Cortex of kidney (tissue), 1 donor: Measurements from ENCODE around the gene EEFSEC.

Source experiments
- DNase-seq: peaks from one replicate; lab custom pipeline; 2025; lab: John Stamatoyannopoulos, UW

The EEFSEC gene

DNA sequence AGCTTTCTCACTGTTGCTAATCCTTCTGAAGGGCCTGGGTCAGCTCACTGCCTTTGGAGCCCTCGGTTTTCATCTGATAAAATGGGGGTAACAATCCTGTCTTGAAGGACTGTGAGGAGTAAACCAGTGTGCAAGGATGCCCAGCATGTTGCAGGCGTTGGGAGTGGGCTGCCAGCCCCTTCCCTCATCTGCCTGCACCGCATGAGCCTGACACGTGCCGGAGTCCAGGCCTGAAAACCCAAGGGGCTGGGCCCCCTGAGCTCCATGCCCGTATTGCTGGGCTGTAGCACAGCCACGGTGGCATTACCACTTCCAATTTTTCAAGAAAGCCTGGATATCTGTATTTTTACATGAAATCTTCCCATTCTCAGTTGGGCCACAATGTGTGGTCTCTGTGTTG is 215.3 kb downstream of the EEFSEC start:
- no peak for DNase-seq

DNA sequence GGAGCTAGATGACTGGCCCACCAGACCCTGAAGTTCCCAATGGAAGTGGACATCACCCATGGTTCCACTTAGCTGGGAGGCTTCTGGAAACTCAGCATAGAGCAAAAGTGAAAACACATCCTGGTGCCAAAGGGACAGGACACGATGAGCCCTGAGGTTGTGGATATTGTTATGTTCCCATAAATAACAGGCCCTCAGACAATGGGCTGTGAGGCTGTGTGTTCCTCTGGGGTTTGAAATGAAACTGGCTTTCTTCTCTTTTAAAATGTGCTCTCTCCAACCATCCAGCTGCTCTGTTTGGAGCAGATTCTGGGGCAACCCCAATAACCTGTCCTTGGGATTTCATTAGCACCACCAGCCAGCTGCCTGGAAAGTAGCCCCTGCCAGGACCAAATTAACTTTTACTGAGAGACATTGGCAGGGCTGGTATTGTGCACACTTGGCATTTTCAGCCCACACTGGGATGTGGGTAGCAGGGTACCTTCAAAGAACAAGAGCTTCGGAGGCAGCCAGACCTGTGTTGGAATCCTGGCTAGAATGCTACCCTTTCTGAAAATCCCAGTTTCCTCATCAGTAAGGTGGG is 215.9 kb downstream of the EEFSEC start:
- no peak for DNase-seq

DNA sequence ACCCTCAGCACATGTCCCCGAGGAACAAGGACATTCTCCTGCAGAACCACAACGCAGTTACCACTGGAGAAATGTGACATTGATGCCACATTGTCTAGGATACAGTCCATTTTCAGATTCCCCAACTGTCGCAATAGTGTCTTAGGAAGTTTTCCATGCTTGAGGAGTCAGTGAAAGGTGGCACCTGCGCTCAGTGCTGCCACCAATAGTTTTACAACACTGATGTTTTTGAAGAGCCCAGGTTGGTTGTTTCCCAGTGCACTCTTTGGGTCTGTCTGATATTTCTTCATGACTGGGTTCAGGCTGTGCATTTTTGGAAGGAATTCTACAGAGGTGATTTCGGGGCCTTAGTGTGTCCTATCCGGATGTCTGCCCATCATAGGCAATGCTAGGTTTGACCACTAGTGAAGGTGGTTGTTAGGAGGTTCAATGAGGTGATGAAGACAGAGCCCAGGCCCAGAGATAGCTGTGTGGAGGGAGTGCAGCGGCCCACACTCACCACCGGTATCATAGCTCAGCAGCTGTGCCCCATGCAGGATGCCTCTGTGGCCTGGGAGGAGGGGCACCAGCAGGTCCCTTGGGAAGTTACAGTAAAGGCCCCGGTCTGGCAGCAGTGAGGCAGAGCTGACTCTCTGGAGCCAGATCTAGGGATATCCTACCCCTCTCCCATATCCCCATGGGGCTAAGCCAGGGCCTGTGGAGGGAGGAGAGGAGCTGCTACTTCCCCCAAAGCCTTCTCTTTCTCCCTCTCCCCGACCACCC is 216.8 kb downstream of the EEFSEC start:
- DNase-seq = no peak

DNA sequence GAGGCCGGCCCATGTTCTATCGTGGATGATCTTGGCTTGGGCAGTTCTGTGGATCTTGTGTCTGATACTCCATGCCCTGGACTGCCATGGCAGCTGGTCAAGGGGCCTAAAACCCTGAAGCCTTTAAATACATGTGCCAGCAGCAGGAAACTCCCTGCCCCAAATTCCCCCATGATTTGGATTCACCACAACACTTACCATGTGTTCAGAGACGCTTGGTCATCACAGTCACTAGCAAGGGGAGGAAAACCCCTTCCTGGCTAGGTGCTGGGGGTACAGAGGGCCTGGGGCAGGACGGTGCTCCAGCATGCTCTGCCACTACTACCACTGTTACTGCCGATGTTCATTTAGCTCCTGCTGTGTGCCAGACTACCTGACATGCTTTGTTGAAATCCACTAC is 219.0 kb downstream of the EEFSEC start:
- DNase-seq = no peak

DNA sequence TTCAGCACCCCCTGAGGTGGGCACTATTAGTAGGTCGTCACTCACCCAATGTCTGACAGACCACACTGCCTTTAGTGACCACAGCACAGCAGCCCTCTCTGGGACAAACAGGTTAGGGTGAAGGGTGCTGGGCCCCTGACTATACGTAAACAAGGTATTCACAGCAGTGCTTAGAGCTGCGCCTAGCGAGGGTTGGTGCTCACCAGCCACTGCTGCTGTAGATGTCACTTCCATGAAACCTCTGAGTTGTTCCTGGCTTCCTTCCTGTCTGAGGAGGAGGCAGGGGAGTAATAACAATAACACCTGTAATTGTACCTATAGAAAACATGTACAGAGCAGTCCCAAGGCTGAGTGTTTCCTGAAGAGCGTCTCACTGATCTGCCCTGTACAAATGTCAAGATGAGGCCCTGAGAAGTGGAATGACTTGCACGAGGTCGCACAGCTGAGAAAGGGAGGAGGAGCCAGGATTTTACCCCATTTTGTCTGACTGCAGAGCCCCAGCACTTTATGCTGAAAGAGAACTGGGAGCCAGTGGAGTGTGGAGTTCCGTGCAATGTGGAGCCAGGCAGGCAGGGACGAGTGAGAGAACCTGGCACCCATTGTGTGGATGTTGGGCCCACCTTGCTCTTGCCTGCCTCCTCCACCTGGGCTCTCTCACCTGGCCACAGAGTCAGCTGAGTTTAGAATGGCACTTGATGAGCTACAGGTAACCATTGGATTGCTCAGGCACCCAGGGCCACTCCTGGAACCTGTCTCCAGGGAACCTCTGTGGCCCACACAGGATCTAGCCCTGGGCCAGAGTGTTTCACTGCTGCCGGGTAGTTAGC is 219.6 kb downstream of the EEFSEC start:
- DNase-seq = no peak

DNA sequence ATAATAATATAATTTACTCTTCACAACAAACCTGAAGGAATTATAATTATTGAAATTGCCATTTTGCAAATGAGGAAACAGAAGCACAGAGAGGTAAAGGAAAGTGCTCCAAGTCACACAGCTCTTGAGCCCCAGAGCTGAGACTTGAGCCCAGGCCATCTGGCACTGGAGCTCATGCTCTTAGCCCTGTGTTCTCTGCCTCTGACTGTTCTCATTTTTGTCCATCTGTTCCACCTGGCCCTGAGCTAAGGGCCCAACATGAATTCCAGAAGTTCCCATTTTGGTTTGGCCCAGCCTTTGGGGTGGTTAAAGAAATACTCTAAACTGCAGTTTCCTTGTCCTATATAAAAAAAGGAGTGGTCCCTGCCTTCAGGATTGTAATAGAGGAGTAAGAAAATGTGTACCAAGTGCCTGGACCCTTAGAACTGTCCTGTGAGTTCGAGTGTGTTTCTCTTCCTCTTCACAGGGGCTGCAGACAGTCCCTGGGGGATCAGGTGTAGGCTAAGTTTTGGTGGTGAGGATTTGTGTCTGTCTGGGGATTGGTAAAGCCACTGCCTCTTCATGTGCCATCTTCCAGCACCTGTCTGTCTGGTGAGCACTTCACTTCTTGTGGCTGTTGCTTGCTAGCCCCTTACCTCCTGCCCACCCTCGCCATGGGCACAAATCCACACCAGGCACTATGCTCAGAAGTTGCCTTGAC is 221.6 kb downstream of the EEFSEC start:
- DNase-seq = no peak

DNA sequence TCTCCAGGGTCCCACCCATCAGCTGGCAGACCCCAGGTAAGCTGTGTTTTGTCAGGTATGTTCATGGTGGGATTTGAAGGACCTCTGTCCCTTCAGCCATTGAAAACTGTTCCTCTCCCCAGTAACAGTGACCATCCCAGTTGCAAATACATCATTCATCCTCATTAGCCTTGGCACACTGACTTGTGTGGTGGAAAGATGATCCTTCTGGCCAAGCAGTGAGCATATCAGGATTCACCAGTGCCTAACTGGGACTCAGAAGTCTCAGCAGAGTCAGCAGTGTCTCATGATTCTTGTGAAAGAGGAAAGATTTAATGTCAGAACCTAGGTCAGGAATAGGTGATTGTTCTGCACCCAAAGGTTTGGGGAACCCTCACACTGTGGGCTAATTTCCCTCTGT is 223.2 kb downstream of the EEFSEC start:
- DNase-seq = no peak

DNA sequence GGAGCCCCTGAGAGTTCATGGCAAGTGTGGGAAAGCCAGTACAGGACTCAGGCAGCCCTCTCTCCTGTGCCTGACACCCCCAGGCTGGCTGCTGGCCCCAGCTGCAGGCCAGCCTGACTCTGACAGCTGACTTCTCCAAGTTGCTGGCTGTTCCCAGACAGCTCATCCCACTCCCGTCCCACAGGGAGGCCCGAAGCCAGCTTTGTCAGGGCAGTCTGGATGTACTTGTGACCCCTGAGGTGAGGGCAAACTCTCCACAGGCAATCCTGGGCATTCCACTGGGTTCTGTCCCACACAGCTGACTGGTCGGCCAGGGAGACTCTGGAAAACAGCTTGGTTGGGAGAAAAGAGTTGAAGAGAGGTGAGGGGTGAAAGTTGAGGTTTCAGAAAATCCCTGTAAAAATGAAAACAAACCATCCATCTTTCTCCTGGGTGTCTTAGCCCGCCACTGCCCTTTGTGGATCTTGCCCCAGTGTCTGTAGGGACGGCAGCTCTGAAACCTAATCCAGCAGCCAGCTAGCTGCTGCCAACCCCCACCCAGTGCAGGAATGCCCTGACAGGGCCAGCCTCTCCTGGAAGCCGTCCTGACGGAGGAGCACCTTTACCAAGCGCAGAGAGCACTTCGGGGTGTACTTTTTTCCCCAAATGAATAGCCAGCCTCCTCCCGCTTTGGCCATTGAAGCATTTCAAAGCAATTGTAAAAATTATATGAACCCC is 225.5 kb downstream of the EEFSEC start:
- no peak for DNase-seq

DNA sequence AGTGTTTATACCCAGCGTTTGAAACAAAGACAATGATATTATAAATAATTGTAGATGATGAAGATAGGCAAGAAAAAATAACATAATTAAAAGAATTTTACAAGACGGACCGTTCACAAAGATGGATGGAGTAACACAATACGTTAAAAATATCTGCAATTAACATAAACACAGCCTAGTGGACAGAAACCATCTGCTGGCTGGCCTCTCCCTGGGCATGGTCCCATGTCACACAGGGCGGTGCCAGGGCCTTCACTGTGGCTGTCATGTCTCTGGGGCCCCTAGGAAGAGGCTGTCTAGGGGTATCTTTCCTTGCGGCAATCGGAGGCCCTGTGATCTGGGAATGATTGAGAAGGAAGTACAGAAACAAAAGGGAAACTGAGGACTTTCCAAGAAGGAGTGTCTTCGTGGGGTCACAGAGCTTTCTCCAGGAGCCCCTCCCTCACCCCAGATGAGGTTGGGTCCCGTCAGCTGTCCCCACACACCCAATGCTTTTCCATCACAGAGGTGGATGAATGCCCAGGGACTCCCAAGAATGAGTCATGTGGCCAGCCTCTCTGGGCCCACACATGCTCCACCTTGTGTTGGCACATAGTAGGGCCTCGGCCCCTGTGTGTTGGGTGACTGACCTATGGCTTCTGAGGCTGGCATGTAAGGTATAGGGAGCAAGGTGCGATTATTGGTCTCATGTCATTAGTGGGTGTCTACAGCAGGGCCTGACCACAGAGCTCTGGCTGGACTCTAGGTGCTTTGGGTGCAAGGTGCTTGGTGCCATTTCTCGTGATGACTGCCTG is 226.3 kb downstream of the EEFSEC start:
- DNase-seq = no peak

DNA sequence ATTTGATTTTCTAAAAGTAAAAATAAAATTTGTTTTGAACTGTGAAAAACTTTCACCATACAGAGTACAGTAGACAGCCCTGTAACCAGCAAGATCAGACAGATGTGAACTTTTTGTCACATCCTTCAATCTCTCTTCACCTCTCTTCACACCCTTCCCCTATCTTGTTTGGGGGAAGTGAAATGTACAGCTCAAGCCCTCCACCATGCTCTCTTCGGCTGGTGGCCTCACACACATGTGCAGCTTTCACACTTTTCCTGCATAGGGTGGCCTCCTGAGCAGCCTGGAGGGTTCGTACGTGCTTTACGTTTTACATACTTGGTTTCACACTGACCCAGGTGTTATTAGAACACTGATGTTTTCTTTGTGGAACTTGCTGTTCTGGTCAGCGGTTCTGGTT is 227.0 kb downstream of the EEFSEC start:
- DNase-seq = no peak

DNA sequence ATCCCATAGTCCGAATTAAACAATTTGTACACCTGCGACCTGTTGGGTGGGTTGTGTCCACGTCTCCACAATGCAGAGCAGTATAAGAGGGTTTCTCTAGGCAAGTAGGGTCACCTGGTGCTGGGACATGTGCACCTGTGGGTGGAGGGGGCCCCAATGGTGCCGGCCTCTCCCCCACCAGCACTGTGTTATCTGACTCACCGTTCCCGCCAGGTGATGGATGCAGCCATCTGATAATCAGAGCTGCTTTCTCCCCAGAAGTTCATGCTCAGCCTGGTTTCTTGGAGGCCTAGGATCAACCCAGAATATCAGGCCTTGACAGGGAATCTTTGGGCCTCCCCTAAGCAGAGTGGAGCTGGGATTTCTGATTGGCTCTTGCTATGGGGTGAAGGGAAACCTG is 227.4 kb downstream of the EEFSEC start:
- no peak for DNase-seq

DNA sequence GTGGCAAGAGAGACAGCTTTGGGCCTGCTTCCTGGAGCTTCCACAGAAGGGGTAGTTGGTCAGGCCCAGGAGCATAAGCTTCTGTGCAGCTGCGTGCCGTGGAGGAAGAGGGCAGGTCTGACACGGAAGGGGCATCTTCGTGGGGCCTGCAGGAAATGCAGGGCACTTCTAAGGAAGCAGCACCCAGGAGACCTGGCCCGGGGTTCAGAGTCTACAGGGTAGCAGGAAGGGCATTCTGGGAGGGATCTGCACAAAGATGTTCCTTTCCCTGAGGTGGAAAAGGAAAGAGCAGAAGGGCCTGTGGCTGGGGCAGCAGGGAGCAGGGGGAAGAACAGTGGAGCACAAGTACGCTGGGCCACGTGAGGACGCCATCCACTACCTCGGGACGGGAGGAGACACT is 228.3 kb downstream of the EEFSEC start:
- no peak for DNase-seq

DNA sequence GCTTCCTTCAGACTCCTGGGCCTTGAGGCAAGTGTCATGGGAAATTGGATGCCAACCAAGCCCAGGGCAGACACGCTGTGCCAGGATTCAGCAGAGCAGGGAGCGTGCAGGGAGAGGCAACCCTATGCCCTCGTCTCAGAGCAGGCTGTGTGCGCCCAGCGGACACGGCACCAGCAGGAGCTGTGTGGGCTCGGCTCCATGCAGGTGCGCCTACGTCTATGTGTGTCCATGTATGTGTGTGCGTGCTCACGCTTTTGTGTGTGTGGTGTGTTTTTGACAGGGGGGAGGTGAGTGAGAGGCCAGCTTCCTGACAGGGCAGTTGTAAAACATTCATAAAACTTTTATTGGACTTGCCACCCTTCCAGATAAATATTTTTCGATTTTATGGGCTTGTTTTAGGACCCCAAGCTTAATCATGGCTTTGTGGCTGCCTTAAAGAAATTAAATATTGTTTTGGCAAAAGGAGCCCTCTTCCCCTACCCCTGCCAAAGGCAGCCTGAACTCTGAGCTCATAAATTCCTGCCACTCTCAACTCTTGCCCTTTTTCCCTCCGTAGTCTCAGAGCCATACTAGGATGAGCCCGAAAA is 229.0 kb downstream of the EEFSEC start:
- peak; percentile 12 for DNase-seq

DNA sequence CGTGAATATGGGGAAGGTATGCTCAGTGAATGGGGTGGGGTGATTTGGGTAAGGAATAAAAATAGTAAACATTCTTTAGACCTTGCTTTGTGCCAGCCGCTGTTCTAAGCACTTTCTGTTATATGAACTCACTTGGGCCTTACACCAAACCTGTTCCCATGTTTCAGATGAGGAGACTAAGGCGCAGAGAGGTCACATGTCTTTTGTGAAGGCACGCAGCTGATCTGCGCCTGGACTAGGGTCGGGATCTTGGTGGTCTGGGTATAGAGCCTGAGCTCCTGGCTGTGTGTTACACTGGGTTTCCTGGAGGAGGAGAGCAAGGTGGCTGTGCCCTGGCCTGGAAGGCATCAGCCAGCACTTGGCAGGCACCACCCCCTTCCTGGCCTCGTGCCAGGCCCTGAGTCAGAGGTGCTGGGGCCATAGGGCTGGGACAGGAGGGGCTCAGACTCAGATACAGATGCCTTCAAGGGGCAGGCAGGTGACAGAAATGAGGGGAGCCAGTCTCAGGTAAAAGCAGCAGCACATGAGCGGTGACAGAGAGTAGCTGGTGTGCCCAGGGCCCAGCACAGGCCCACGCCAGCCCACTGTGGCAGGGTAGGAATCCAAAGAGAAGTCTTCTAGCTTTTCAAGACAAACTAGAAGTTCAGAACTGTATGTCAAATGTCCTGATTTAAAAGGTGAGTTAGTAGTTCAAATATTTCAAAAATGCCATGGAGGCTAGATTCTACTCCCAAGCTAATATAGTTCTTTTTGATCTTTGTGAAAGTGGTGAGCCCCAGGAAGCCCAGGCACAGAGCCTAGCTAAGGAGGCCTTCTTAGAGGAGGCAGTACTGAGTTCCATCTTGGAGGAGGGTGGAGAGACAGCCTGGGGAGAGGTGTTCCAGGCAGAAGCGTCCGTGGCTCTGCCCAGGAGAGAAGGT is 230.3 kb downstream of the EEFSEC start:
- DNase-seq = no peak

DNA sequence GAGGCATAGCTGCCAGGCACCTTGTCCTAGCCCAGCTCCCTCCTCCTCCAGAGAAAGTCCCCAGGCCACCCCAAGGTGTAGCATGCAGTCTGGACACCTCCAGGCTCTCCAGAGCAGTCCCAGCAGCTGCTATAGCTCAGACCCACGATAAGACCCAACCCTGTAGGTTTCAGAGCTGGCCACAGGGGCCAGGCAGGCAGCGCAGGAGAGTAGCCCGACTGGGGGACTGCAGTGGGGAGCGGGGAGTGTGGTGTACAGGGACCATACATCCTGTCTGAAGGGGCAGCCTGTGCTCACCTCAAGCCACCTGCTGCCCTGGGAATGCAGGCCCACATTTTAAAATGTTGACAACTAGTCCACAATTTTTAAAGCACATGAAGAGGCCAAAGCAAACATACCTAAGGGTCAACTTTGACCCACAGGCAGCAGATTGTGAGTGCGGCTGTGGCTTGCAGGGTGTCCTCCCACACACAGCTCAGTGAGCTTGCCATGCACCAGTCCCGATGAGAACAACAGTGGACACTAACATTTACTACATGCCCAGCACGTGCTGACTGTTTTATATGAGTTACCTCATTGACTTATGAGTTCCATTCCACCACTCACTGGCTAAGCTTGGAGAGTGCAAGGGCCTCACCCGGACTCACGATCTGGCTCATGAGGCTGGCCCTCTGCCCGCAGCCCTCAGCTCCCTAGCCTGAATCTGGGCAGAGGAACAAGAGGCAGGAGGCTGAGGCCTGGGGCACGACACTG is 232.0 kb downstream of the EEFSEC start:
- DNase-seq = no peak

DNA sequence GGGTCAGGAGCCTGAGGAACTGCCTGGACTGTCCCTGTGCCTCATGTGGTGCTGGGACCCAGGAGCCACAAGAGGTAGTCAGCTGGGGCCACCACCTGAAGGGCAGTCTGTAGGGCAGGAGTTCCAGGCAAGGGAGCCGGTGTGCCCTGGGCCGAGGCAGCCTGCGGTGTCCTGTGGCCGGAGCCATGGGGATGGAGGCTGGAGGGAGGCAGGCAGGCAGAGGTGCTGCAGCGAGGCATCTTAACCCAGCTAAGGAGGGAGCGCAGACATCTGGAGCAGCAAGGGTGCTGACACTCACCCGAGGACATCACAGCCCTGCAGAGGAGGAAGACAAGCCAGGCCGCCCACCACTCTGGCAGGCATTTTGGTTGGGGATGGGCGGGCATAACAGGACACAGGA is 235.7 kb downstream of the EEFSEC start:
- DNase-seq = no peak

DNA sequence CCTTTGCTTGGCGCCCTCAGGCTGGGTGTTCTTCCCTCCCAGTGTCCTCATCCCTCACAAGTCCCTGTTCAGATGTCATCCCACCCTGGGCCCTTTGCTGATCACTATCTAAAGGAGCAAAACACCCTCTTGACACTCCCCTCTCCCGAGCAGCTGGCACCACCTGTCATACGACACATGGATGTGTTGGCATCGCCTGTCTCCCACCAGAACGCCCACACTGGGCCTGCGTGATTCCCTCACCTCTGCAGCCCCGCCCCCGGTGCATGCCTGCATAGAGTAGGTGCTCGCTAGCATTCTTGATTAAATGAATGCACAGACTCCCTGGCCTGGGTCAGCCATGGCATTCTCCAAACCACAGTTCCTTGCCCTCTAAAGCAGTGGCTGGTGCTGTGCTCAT is 237.6 kb downstream of the EEFSEC start:
- DNase-seq = no peak

DNA sequence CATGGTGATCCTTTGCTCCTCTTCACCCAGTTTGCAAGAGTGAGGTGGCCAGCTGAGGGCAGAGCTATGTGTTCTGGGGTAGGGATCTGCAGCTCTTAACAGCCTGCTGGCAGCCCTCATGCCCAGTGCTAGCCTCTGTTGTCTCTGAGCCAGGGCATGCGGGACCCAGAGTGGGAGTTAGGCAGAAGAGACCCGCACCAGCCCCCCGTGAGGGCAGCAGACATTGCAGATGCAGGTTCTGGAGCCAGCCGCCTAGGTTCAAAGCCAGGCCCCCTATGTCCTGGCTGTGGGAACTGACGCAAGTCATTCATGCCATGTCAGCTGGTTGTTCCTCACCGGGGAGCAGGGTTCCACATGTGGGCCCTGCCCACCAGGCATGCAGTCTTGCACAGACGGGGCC is 238.7 kb downstream of the EEFSEC start:
- no peak for DNase-seq
